GM19193 (cell line): ENCODE data around the gene DLG2.

ENCODE experiments used
- POLR2A ChIP-seq: IDR thresholded peaks from 4 replicates; pipeline ENCODE4 v1.6.1; 2011; ENCODE audit not compliant: insufficient read depth, insufficient read length; ENCODE audit errors: extremely low read depth

The DLG2 gene

GRCh38 chr11:84965484-84965883 lies 661.7 kb downstream of the DLG2 start:
- TF ChIP-seq POLR2A = no peak

- no peak for TF ChIP-seq POLR2A
These were observed 663.9 kb downstream of the DLG2 start for GRCh38 chr11:84963240-84963639.

- TF ChIP-seq POLR2A = no peak
These were observed 665.1 kb downstream of the DLG2 start for GRCh38 chr11:84962018-84962417.

- no peak for TF ChIP-seq POLR2A
These were observed 668.8 kb downstream of the DLG2 start for GRCh38 chr11:84958295-84958694.

GRCh38 chr11:84950569-84951270 lies 676.4 kb downstream of the DLG2 start:
- TF ChIP-seq POLR2A = no peak

GRCh38 chr11:84947970-84948580 lies 679.1 kb downstream of the DLG2 start:
- TF ChIP-seq POLR2A = no peak

GRCh38 chr11:84947070-84947469 lies 680.1 kb downstream of the DLG2 start:
- TF ChIP-seq POLR2A = no peak

GRCh38 chr11:84930863-84931262 lies 696.3 kb downstream of the DLG2 start:
- no peak for TF ChIP-seq POLR2A

GRCh38 chr11:84929738-84930137 lies 697.4 kb downstream of the DLG2 start:
- no peak for TF ChIP-seq POLR2A

- no peak for TF ChIP-seq POLR2A
These were observed 702.9 kb downstream of the DLG2 start for GRCh38 chr11:84924154-84924692.

- TF ChIP-seq POLR2A = no peak
These were observed 703.7 kb downstream of the DLG2 start for GRCh38 chr11:84923489-84923888.

- TF ChIP-seq POLR2A = no peak
These were observed 704.3 kb downstream of the DLG2 start for GRCh38 chr11:84922836-84923235.

GRCh38 chr11:84922212-84922805 lies 704.8 kb downstream of the DLG2 start:
- TF ChIP-seq POLR2A = no peak

- no peak for TF ChIP-seq POLR2A
These were observed 712.6 kb downstream of the DLG2 start for GRCh38 chr11:84914511-84914910.

GRCh38 chr11:84909740-84910139 lies 717.4 kb downstream of the DLG2 start:
- TF ChIP-seq POLR2A = no peak

- TF ChIP-seq POLR2A = no peak
These were observed 720.1 kb downstream of the DLG2 start for GRCh38 chr11:84906995-84907394.
